ENCODE results near the gene TMTC2. TPM values are rescaled to one million over a fixed set of nuclear protein-coding genes. Genes with fewer than 3 reads are reported as not detected.

The TMTC2 gene
- total RNA-seq, 4 donors from 2014 or later: 19.5 to 35.8 (median 22.9) TPM

GRCh38 chr12:82866227-82866775, 179.6 kb downstream of the TMTC2 start:
- H3K9me3 ChIP-seq: no peaks in the 10 kb centered on the region
- peaks cover 0 to 24% (median 0%) of the 10 kb centered on the region in 4 donors for H3K4me1 ChIP-seq
- no peak overlapping the region for H3K4me3 ChIP-seq
- TF ChIP-seq EP300 (IDR thresholded peaks at IDR 0.05) (no peak), POLR2A (IDR thresholded peaks at IDR 0.05) (no peak), CTCF (IDR thresholded peaks at IDR 0.05) (no peak)
- no peaks in the 10 kb centered on the region for H3K36me3 ChIP-seq
- DNase-seq (ENCODE audit: low spot score in 2 of 2): no peak
- 65 to 68% methylated on average over 4 of the region's 4 CpGs for WGBS, 2 donors
- no peak overlapping the region for H3K27ac ChIP-seq
- no peaks in the 10 kb centered on the region for H3K27me3 ChIP-seq

GRCh38 chr12:82866946-82867345, 180.2 kb downstream of the TMTC2 start:
- Histone ChIP-seq H3K4me3 (no peak overlapping the region), H3K27me3 (no peaks in the 10 kb centered on the region), H3K36me3 (no peaks in the 10 kb centered on the region), H3K27ac (no peak overlapping the region), H3K9me3 (no peaks in the 10 kb centered on the region), H3K4me1 (peaks cover 0 to 25% (median 0%) of the 10 kb centered on the region in 4 donors)
- DNase-seq (ENCODE audit: low spot score in 2 of 2): no peak
- TF ChIP-seq CTCF (IDR thresholded peaks at IDR 0.05): no peak
- no peak for TF ChIP-seq POLR2A (IDR thresholded peaks at IDR 0.05)
- no peak for TF ChIP-seq EP300 (IDR thresholded peaks at IDR 0.05)
- 82 to 84% methylated on average over 3 of the region's 3 CpGs for WGBS, 2 donors

DNA sequence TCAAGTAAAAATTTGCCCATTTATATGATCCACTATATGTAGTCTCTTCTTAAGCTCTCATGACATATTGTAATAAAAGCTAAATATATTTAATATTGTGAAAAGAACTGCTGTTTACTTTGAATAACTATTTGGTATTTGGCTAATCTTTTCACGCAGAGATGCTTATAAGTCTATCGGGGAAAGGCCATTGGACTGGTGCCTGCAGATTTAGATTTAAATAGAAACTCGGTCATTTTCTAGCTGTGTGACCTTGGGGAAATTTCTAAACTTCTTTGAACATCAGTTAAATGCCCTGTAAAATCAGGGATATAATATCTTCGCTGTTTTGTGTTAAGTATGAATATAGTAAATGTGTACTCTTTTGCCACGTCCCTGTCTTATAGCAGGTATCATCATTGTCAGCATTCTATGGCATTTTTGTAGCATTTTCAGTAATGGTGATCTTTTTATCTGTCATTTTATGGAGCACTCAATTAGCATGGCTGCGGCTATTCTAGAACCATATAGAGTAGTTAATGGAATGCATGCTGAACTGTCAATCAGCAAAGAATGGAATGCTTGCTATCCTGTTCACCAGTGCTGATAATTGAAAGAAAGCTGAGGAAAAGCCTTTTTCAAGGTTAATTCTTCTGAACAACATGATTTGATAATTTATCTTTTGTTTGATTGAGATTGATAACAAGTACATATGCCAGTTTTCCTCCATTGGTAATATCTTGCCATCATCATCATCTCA, 181.2 kb downstream of the TMTC2 start:
- TF ChIP-seq POLR2A (IDR thresholded peaks at IDR 0.05) (no peak), CTCF (IDR thresholded peaks at IDR 0.05) (no peak), EP300 (IDR thresholded peaks at IDR 0.05) (no peak)
- Histone ChIP-seq H3K4me3 (no peak overlapping the region), H3K4me1 (peaks cover 0 to 25% (median 0%) of the 10 kb centered on the region in 4 donors), H3K27me3 (no peaks in the 10 kb centered on the region), H3K27ac (no peak overlapping the region), H3K36me3 (no peaks in the 10 kb centered on the region), H3K9me3 (no peaks in the 10 kb centered on the region)
- no peak for DNase-seq (ENCODE audit: low spot score in 2 of 2)
- WGBS, 2 donors: 56 to 57% methylated on average over 6 of the region's 6 CpGs

DNA sequence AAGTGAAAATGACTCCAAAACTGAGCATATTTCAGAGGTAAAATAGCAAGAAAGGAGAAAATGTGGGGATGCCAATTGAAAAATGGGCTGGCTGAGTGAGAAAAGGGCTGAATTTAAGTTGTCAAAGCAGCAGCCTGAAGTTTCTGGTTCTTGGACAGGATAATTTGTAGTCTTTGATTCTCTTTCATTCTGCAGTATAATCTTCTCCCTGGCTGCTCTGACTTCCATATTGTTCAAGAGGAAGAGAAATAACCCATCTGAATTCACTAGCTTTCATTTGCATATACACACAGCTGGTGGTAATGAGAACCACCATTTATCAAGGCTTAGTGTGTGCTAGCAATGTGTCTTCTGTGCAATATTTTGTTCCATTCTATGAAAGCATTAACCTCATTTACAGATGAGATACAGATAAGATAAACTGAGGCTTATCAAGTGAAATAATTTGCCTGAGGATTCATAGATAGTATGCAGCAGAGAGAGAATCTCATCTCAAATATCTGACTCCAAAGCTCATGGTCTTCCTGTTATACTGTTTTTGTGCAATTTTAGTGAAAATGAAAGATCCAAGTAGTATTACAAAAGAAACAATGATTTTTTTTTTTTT, 184.2 kb downstream of the TMTC2 start:
- no peaks in the 10 kb centered on the region for H3K9me3 ChIP-seq
- no peaks in the 10 kb centered on the region for H3K27me3 ChIP-seq
- no peaks in the 10 kb centered on the region for H3K36me3 ChIP-seq
- H3K27ac ChIP-seq: peak overlapping the region in 1 of 4 donors; percentile 29
- H3K4me1 ChIP-seq: peaks cover 0 to 32% (median 3%) of the 10 kb centered on the region in 4 donors
- no peak for TF ChIP-seq EP300 (IDR thresholded peaks at IDR 0.05)
- no peak for TF ChIP-seq CTCF (IDR thresholded peaks at IDR 0.05)
- no peak for TF ChIP-seq POLR2A (IDR thresholded peaks at IDR 0.05)
- no peak overlapping the region for H3K4me3 ChIP-seq
- DNase-seq (ENCODE audit: low spot score in 2 of 2): no peak

DNA sequence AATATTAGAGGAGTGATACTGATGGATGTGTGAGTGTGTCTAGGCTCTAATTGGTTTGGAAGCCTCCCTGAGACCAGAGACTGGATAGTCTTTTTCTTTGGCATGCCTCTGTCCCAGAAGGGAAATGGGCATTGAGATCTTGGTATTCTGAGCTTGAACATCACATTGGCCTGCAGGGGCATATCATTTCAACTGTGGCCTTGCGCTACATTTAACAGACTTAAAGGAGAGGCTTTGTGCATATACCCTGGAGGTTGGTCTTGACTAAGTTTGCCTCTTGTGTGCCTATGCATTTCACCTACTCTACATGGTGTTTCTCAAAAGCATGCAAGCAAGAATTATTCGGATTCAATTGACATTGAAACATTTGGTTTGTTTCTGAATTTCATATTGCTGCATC, 185.4 kb downstream of the TMTC2 start:
- TF ChIP-seq CTCF (IDR thresholded peaks at IDR 0.05) (no peak), EP300 (IDR thresholded peaks at IDR 0.05) (no peak), POLR2A (IDR thresholded peaks at IDR 0.05) (no peak)
- H3K36me3 ChIP-seq: no peaks in the 10 kb centered on the region
- no peaks in the 10 kb centered on the region for H3K9me3 ChIP-seq
- no peak overlapping the region for H3K4me3 ChIP-seq
- WGBS, 2 donors: 81 to 86% methylated on average over 2 of the region's 2 CpGs
- H3K4me1 ChIP-seq: peaks cover 0 to 32% (median 3%) of the 10 kb centered on the region in 4 donors
- H3K27ac ChIP-seq: no peak overlapping the region
- no peak for DNase-seq (ENCODE audit: low spot score in 2 of 2)
- H3K27me3 ChIP-seq: no peaks in the 10 kb centered on the region

Measured in tibial nerve (tissue), 4 donors.